Fibroblast of lung (primary cell): ENCODE measurements around the gene RGS14. TPM values are rescaled to one million over a fixed set of nuclear protein-coding genes. Genes with fewer than 3 reads are reported as not detected.
A peak's percentile ranks its signal among the peaks of the same experiment; 100 is the strongest.

ENCODE experiments used
- DNase-seq, 2 donors: peaks; one replicate each; pipeline versions ENCODE4 v3.0.0 to v3.0.0-alpha.2; 2010; ENCODE audit warnings: low read depth in 2 of 2
- H2AFZ ChIP-seq: 2 replicates; pipeline ENCODE4 v1.5.1; 2012; ENCODE audit warnings: low read length, control low read depth, inconsistent platforms
- H3K27ac ChIP-seq: 2 replicates; pipeline ENCODE4 v1.5.1; 2011; ENCODE audit warnings: low read length, control low read depth; ENCODE audit not compliant: insufficient read depth
- H3K27me3 ChIP-seq: 2 replicates; pipeline ENCODE4 v1.5.1; 2011; ENCODE audit warnings: mild to moderate bottlenecking, low read length; ENCODE audit not compliant: control insufficient read depth, insufficient read depth
- H3K36me3 ChIP-seq: 2 replicates; pipeline ENCODE4 v1.5.1; 2011; ENCODE audit warnings: low read length; ENCODE audit not compliant: control insufficient read depth, insufficient read depth
- H3K4me1 ChIP-seq: 2 replicates; pipeline ENCODE4 v1.5.1; 2011; ENCODE audit warnings: low read length; ENCODE audit not compliant: control insufficient read depth, insufficient read depth; ENCODE audit errors: extremely low read depth
- H3K4me2 ChIP-seq: 2 replicates; pipeline ENCODE4 v1.5.1; 2011; ENCODE audit warnings: low read length, control low read depth; ENCODE audit not compliant: insufficient read depth; ENCODE audit errors: extremely low read depth
- H3K4me3 ChIP-seq, 4 experiments: fragments of 200-600 bp in 1 of 4; sonication (generic) in 1 of 4; replicated peaks in 1 of 4; 2 replicates each; pipeline ENCODE4 v1.5.1; 2011 to 2016; ENCODE audit warnings: low read length in 4 of 4, low read depth in 3 of 4, mild to moderate bottlenecking in 3 of 4, control low read depth in 2 of 4, inconsistent platforms in 1 of 4, mixed read lengths in 1 of 4; ENCODE audit not compliant: insufficient read depth in 1 of 4; ENCODE audit errors: control extremely low read depth in 1 of 4
- H3K79me2 ChIP-seq: 2 replicates; pipeline ENCODE4 v1.5.1; 2012; ENCODE audit warnings: mild to moderate bottlenecking, low read length, inconsistent platforms; ENCODE audit not compliant: control insufficient read depth, insufficient read depth
- H3K9ac ChIP-seq: 2 replicates; pipeline ENCODE4 v1.5.1; 2011; ENCODE audit warnings: mild to moderate bottlenecking, low read length, control low read depth; ENCODE audit not compliant: insufficient read depth
- H3K9me3 ChIP-seq: 2 replicates; pipeline ENCODE4 v1.5.1; 2012; ENCODE audit warnings: low read depth, low read length; ENCODE audit not compliant: control insufficient read depth, insufficient read depth
- H4K20me1 ChIP-seq: 2 replicates; pipeline ENCODE4 v1.5.1; 2011; ENCODE audit warnings: low read length; ENCODE audit not compliant: control insufficient read depth, insufficient read depth; ENCODE audit errors: extremely low read depth
- CTCF ChIP-seq, 2 donors: IDR thresholded peaks in 1 of 2; conservative IDR thresholded peaks in 1 of 2; 1 replicate in 1 of 2; 2 replicates in 1 of 2; pipeline ENCODE4 v1.5.1; 2011 to 2012; ENCODE audit warnings: low read length in 2 of 2, control low read depth in 1 of 2, inconsistent platforms in 1 of 2, low read depth in 1 of 2, mild to moderate bottlenecking in 1 of 2
- EZH2 ChIP-seq: IDR thresholded peaks from 2 replicates; pipeline ENCODE4 v1.5.1; 2012; ENCODE audit warnings: low read length, control low read depth, mild to moderate bottlenecking; ENCODE audit errors: missing control alignments
- polyA plus RNA-seq, 2 donors: library from polyadenylated mRNA; depleted of rRNA in 1 of 2; stranded (reverse) in 1 of 2; unstranded in 1 of 2; fragments of >200 nt; gene quantifications; 2 replicates each; pipeline ENCODE4 v1.2.1, GENCODE V29; 2011 to 2012; ENCODE audit warnings: missing spikeins in 1 of 2
- total RNA-seq: library from RNA; depleted of rRNA; stranded (reverse); fragments of >200 nt; gene quantifications from 2 replicates; pipeline ENCODE4 v1.2.1, GENCODE V29; 2014

Gene RGS14
- total and polyA plus RNA-seq, 2 donors (not counting 1 experiment from before 2014, with no cell fraction given) = 2.5 to 4.1 TPM

GRCh38 chr5:177311392-177311722, 46.4 kb upstream of the RGS14 start:
- peak overlapping the region; percentile 49 to 70 (median 66) for H3K4me3 ChIP-seq
- H3K79me2 ChIP-seq = peaks cover 21% of the 10 kb centered on the region
- no peaks in the 10 kb centered on the region for H3K9me3 ChIP-seq
- peak overlapping the region; percentile 46 for H3K9ac ChIP-seq
- DNase-seq = no peak
- H3K4me1 ChIP-seq = peaks cover 14% of the 10 kb centered on the region
- peak overlapping the region; percentile 78 for H3K27ac ChIP-seq
- peaks cover 15% of the 10 kb centered on the region for H3K36me3 ChIP-seq
- TF ChIP-seq CTCF (conservative IDR thresholded peaks at IDR 0.05 in 1 of 2, IDR thresholded peaks at IDR 0.05 in 1 of 2; ENCODE audit: low read depth in 1 of 2, low read length in 2 of 2) (no peak), EZH2 (no peak)
- no peaks in the 10 kb centered on the region for H4K20me1 ChIP-seq
- peak overlapping the region; percentile 96 for H3K4me2 ChIP-seq
- H2AFZ ChIP-seq = no peak overlapping the region
- H3K27me3 ChIP-seq = no peaks in the 10 kb centered on the region

GRCh38 chr5:177311723-177312648, 45.7 kb upstream of the RGS14 start, which contains the start of gene MXD3:
Gene MXD3, minus strand, starts transcription at chr5:177311898. Its CDS starts 68 bp downstream, at chr5:177311830.
- Histone ChIP-seq H3K36me3 (peaks cover 13% of the 10 kb centered on the region), H3K27ac (peak within 1 kb of the TSS; percentile 81), H3K27me3 (no peaks in the 10 kb centered on the region), H2AFZ (no peak within 1 kb of the TSS), H3K9me3 (no peaks in the 10 kb centered on the region), H3K9ac (peak within 1 kb of the TSS; percentile 57), H4K20me1 (no peaks in the 10 kb centered on the region), H3K4me2 (peak within 1 kb of the TSS; percentile 96), H3K79me2 (peaks cover 21% of the 10 kb centered on the region), H3K4me3 (peak within 1 kb of the TSS; percentile 58 to 70 (median 66)), H3K4me1 (peaks cover 14% of the 10 kb centered on the region)
- no peak for TF ChIP-seq EZH2
- TF ChIP-seq CTCF (conservative IDR thresholded peaks at IDR 0.05 in 1 of 2, IDR thresholded peaks at IDR 0.05 in 1 of 2; ENCODE audit: low read depth in 1 of 2, low read length in 2 of 2) = no peak
- peak; percentile 90 to 91 for DNase-seq

- Histone ChIP-seq H3K36me3 (peaks cover 7% of the 10 kb centered on the region), H4K20me1 (no peaks in the 10 kb centered on the region), H3K4me3 (peak overlapping the region; percentile 2 to 43 (median 35)), H3K4me1 (peaks cover 14% of the 10 kb centered on the region), H3K27ac (peak overlapping the region; percentile 81), H3K9ac (no peak overlapping the region), H2AFZ (no peak overlapping the region), H3K27me3 (no peaks in the 10 kb centered on the region), H3K79me2 (peaks cover 21% of the 10 kb centered on the region), H3K4me2 (peak overlapping the region; percentile 96), H3K9me3 (no peaks in the 10 kb centered on the region)
- TF ChIP-seq CTCF (conservative IDR thresholded peaks at IDR 0.05 in 1 of 2, IDR thresholded peaks at IDR 0.05 in 1 of 2; ENCODE audit: low read depth in 1 of 2, low read length in 2 of 2) = no peak
- TF ChIP-seq EZH2 = no peak
- DNase-seq = peak; percentile 9 to 13
These were observed 45.0 kb upstream of the RGS14 start for GRCh38 chr5:177312649-177313181.
